ENCODE measurements around the gene KLHL22.

Gene KLHL22

GRCh38 chr22:20438678-20439492 is 56.7 kb downstream of the KLHL22 start:
- Histone ChIP-seq H3K36me3 (ENCODE audit: insufficient read depth, low read length) (0 out of 2 replicates have a peak, but pooled peaks cover 2% of the 10 kb centered on the region), H3K4me3 (peak overlapping the region; percentile 82), H3K9ac (ENCODE audit: insufficient read length) (peak overlapping the region; percentile 65)

DNA sequence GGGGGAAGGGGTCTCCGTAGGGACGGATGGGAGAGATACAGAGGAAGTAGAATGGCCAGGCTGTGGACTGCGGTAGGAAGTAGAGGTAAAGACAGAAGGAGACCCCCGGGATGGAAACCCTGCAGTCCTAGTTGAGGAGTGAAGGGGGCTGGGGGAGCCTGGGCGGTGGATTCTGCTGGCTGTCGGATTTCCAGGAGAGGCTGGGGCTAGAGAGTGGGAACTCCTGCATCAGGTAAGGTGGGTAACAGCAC is 57.2 kb downstream of the KLHL22 start:
- Histone ChIP-seq H3K9me3 (ENCODE audit: low read depth, low read length) (no peaks in the 10 kb centered on the region), H3K4me3 (peak overlapping the region; percentile 82), H3K36me3 (ENCODE audit: insufficient read depth, low read length) (0 out of 2 replicates have a peak, but pooled peaks cover 2% of the 10 kb centered on the region), H3K9ac (ENCODE audit: insufficient read length) (peak overlapping the region; percentile 65), H3K27ac (no peak overlapping the region)
- TF ChIP-seq FOXP2 (optimal IDR thresholded peaks at IDR 0.05; ENCODE audit: control extremely low read depth, extremely low read length, insufficient read depth) (no peak), EZH2 (IDR thresholded peaks at IDR 0.05) (no peak), POLR2AphosphoS5 (IDR thresholded peaks at IDR 0.05; ENCODE audit: borderline replicate concordance, low read depth, low read length) (no peak)
- no peak for DNase-seq (ENCODE audit: low read depth, low spot score)

More at GRCh38 chr22:20438678-20439492, 56.7 kb downstream of the KLHL22 start:
- H3K9me3 ChIP-seq (ENCODE audit: low read depth, low read length) = no peaks in the 10 kb centered on the region
- TF ChIP-seq POLR2AphosphoS5 (IDR thresholded peaks at IDR 0.05; ENCODE audit: borderline replicate concordance, low read depth, low read length) (no peak), FOXP2 (optimal IDR thresholded peaks at IDR 0.05; ENCODE audit: control extremely low read depth, extremely low read length, insufficient read depth) (no peak), EZH2 (IDR thresholded peaks at IDR 0.05) (no peak)
- no peak for DNase-seq (ENCODE audit: low read depth, low spot score)
- no peak overlapping the region for H3K27ac ChIP-seq

DNA sequence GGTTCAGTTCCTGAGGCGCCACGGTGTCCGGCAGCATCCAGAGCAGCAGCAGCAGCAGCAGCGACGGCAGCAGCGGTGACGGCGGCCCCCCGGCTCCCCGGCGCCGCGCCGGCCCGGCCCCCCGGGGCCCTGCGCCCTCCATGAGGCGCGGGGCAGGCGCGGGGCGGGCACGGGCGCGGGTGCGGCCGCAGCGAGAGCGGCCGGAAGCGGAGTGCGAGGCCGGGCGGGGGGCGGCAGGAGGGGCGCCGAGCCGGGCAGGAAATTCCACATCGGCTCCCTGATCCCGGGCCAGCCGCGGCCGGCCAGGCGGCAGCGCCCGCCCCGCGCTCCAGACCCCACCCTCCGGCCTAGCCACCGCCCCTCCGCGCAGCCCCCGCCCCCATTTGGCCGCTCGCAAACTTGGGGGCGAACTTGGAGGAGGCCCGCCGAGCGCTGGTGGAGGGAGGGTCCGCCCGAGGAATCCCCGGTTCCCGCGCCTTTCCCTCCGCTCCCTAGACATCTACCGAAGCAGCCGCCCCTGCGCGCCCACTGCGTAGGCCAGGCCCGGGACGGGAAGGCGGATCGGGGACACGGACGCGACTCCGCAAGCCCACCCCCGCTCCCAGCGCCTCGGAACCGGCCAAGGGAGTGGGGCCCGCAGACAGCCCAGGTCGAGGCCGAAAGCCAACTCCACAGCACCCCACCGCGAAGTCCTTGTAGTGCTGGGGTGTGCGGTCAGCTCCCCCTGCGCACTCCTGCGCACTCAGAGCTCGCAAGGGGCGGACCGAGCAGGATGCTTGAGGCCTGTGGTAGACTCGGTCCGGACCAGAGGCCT is 57.8 kb downstream of the KLHL22 start, which contains the start of gene SCARF2:
Gene SCARF2 (minus strand): TSS at position 213 of the 814 bp plus-strand sequence. CDS start 71 bp downstream, at position 142.
- Histone ChIP-seq H3K27ac (no peak within 1 kb of the TSS), H3K9me3 (ENCODE audit: low read depth, low read length) (no peaks in the 10 kb centered on the region), H3K9ac (ENCODE audit: insufficient read length) (peak within 1 kb of the TSS; percentile 65), H3K36me3 (ENCODE audit: insufficient read depth, low read length) (0 out of 2 replicates have a peak, but pooled peaks cover 2% of the 10 kb centered on the region), H3K4me3 (peak within 1 kb of the TSS; percentile 82)
- TF ChIP-seq EZH2 (IDR thresholded peaks at IDR 0.05) (no peak), POLR2AphosphoS5 (IDR thresholded peaks at IDR 0.05; ENCODE audit: borderline replicate concordance, low read depth, low read length) (0 out of 2 replicates have a peak, but pooled peaks have one; percentile 8), FOXP2 (optimal IDR thresholded peaks at IDR 0.05; ENCODE audit: control extremely low read depth, extremely low read length, insufficient read depth) (no peak)
- DNase-seq (ENCODE audit: low read depth, low spot score) = no peak

DNA sequence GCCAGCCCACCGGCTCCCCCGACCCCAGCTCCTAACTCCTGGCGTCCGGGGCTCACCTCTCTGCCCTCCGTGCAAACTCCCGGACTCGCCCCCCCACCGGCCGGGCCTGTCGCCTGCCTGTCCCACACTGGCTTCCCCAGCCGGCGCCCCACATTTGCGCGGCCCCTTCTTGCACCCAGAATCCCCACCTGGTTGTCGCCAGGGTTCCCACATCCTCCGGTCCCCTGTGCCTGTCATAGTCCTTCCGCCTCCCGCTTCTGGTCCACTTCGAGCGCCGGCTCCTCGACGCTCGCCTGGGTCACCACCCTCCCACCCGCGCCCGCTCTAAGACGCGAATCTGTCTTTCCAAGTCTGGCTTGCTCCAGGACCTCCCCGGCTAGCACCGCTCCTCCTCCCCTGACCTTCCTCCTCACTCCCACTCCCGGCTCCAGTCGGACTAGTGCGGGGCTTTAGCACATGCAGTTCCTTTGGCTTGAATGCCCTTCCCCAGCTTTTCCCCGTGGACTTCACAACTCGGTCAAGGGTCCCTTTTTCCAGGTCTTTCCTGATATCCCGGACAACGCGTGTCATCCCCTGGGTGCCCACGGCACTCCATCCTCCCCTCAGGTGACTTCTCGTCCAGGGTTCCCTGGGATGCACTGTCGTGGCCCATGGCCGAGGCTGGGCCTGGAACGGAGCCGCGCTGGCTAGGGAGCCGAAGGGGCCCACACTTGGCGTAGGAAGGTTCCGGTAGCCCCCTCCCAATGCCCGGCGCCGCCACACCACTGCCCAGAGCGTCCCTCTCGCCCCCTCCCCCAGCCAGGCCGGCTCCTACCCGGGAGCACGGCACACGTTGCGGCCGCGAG is 58.6 kb downstream of the KLHL22 start:
- Histone ChIP-seq H3K9ac (ENCODE audit: insufficient read length) (peak overlapping the region; percentile 65), H3K27ac (no peak overlapping the region), H3K36me3 (ENCODE audit: insufficient read depth, low read length) (no peaks in the 10 kb centered on the region), H3K9me3 (ENCODE audit: low read depth, low read length) (no peaks in the 10 kb centered on the region), H3K4me3 (peak overlapping the region; percentile 82)
- DNase-seq (ENCODE audit: low read depth, low spot score) = no peak
- TF ChIP-seq POLR2AphosphoS5 (IDR thresholded peaks at IDR 0.05; ENCODE audit: borderline replicate concordance, low read depth, low read length) (no peak; the same call in 1 of the 2 replicates), EZH2 (IDR thresholded peaks at IDR 0.05) (no peak), FOXP2 (optimal IDR thresholded peaks at IDR 0.05; ENCODE audit: control extremely low read depth, extremely low read length, insufficient read depth) (no peak)

- peak overlapping the region; percentile 82 for H3K4me3 ChIP-seq
- DNase-seq (ENCODE audit: low read depth, low spot score) = no peak
- no peaks in the 10 kb centered on the region for H3K36me3 ChIP-seq (ENCODE audit: insufficient read depth, low read length)
- H3K9ac ChIP-seq (ENCODE audit: insufficient read length) = peak overlapping the region; percentile 66
- no peak for TF ChIP-seq POLR2AphosphoS5 (IDR thresholded peaks at IDR 0.05; ENCODE audit: borderline replicate concordance, low read depth, low read length)
- no peak for TF ChIP-seq FOXP2 (optimal IDR thresholded peaks at IDR 0.05; ENCODE audit: control extremely low read depth, extremely low read length, insufficient read depth)
- TF ChIP-seq EZH2 (IDR thresholded peaks at IDR 0.05) = no peak
- H3K9me3 ChIP-seq (ENCODE audit: low read depth, low read length) = no peaks in the 10 kb centered on the region
- peak overlapping the region; percentile 62 for H3K27ac ChIP-seq
These were observed 59.3 kb downstream of the KLHL22 start for GRCh38 chr22:20436307-20436767.

- Histone ChIP-seq H3K4me3 (peak overlapping the region; percentile 82), H3K36me3 (ENCODE audit: insufficient read depth, low read length) (no peaks in the 10 kb centered on the region), H3K9me3 (ENCODE audit: low read depth, low read length) (no peaks in the 10 kb centered on the region), H3K9ac (ENCODE audit: insufficient read length) (peak overlapping the region; percentile 66), H3K27ac (peak overlapping the region; percentile 62)
- DNase-seq (ENCODE audit: low read depth, low spot score) = no peak
- TF ChIP-seq POLR2AphosphoS5 (IDR thresholded peaks at IDR 0.05; ENCODE audit: borderline replicate concordance, low read depth, low read length) (no peak), FOXP2 (optimal IDR thresholded peaks at IDR 0.05; ENCODE audit: control extremely low read depth, extremely low read length, insufficient read depth) (no peak), EZH2 (IDR thresholded peaks at IDR 0.05) (no peak)
These were observed 59.9 kb downstream of the KLHL22 start for GRCh38 chr22:20435436-20436306.

DNA sequence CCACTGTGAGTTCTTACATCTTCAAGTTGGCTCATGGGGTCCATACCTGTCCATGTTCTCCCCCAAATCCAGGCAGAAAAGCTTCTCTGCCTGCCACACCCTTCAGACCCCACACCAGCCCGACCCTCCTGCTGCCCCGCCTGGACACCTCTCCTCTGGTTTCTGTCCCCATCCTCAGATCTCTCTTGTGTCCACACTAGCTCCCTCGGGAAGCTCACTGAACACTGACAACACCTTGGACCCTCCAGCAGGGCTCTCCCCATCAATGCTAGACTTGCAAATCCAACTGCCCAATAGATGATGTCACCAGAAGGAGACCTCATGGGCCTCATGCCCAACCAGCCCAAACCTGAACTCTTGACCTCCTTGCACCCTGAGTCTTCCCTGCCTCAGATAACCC is 60.8 kb downstream of the KLHL22 start:
- H3K4me3 ChIP-seq = no peak overlapping the region
- H3K9me3 ChIP-seq (ENCODE audit: low read depth, low read length) = no peaks in the 10 kb centered on the region
- no peak overlapping the region for H3K9ac ChIP-seq (ENCODE audit: insufficient read length)
- TF ChIP-seq EZH2 (IDR thresholded peaks at IDR 0.05) (no peak), POLR2AphosphoS5 (IDR thresholded peaks at IDR 0.05; ENCODE audit: borderline replicate concordance, low read depth, low read length) (no peak), FOXP2 (optimal IDR thresholded peaks at IDR 0.05; ENCODE audit: control extremely low read depth, extremely low read length, insufficient read depth) (no peak)
- no peak overlapping the region; the same call in 1 of the 2 replicates for H3K27ac ChIP-seq
- no peak for DNase-seq (ENCODE audit: low read depth, low spot score)
- no peaks in the 10 kb centered on the region for H3K36me3 ChIP-seq (ENCODE audit: insufficient read depth, low read length)
